ENCODE measurements around the gene CERS4.

DNA sequence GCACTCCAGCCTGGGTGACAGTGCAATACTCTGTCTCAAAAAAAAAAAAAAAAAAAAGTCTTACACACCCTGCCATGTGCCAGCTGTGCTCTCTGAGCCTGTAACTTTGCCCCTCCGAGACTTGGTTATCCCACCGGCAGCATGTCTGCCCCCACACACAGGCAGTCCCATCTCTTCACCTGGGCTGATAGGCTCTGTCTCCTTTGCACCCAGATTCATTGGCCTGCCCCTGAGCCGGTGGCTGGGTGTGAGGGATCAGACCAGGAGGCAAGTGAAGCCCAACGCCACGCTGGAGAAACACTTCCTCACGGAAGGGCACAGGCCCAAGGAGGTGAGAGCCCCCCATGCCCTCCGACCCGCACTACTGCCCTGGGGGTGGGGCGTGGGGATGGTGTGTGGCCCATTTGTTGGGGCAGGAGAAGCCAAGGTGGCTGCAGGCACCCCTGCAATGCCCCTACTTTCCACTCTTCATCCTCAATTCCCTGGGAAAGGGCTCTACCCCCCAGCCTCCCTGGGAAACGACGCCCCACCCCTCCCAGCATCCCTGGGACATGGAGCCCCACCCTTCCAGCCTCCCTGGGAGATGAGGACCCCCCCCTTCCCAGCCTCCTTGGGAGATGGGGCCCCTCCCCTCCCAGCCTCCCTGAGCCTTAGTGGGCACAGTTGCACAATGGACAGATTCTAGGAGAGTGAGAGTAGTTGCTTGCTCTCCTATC, 45.3 kb downstream of the CERS4 start:
- no peak for TF ChIP-seq TAF1 (IDR thresholded peaks at IDR 0.05; ENCODE audit: low read depth)
- no peak for TF ChIP-seq EP300 (IDR thresholded peaks at IDR 0.05; ENCODE audit: borderline replicate concordance)
- TF ChIP-seq, protein P1, sequence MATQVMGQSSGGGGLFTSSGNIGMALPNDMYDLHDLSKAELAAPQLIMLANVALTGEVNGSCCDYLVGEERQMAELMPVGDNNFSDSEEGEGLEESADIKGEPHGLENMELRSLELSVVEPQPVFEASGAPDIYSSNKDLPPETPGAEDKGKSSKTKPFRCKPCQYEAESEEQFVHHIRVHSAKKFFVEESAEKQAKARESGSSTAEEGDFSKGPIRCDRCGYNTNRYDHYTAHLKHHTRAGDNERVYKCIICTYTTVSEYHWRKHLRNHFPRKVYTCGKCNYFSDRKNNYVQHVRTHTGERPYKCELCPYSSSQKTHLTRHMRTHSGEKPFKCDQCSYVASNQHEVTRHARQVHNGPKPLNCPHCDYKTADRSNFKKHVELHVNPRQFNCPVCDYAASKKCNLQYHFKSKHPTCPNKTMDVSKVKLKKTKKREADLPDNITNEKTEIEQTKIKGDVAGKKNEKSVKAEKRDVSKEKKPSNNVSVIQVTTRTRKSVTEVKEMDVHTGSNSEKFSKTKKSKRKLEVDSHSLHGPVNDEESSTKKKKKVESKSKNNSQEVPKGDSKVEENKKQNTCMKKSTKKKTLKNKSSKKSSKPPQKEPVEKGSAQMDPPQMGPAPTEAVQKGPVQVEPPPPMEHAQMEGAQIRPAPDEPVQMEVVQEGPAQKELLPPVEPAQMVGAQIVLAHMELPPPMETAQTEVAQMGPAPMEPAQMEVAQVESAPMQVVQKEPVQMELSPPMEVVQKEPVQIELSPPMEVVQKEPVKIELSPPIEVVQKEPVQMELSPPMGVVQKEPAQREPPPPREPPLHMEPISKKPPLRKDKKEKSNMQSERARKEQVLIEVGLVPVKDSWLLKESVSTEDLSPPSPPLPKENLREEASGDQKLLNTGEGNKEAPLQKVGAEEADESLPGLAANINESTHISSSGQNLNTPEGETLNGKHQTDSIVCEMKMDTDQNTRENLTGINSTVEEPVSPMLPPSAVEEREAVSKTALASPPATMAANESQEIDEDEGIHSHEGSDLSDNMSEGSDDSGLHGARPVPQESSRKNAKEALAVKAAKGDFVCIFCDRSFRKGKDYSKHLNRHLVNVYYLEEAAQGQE (IDR thresholded peaks at IDR 0.05; ENCODE audit: low read depth) = no peak
- no peak for TF ChIP-seq EGR1 (IDR thresholded peaks at IDR 0.05)
- TF ChIP-seq, protein P2, sequence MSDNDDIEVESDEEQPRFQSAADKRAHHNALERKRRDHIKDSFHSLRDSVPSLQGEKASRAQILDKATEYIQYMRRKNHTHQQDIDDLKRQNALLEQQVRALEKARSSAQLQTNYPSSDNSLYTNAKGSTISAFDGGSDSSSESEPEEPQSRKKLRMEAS (IDR thresholded peaks at IDR 0.05) = no peak
- no peak for TF ChIP-seq CREB1 (IDR thresholded peaks at IDR 0.05; ENCODE audit: low read depth)
- TF ChIP-seq RAD21 (IDR thresholded peaks at IDR 0.05; ENCODE audit: low read depth) = no peak
- TF ChIP-seq NFIC (IDR thresholded peaks at IDR 0.05) = no peak
- no peak for TF ChIP-seq TEAD4 (IDR thresholded peaks at IDR 0.05)
- no peak for TF ChIP-seq CEBPB (IDR thresholded peaks at IDR 0.05)
- TF ChIP-seq, protein P3, sequence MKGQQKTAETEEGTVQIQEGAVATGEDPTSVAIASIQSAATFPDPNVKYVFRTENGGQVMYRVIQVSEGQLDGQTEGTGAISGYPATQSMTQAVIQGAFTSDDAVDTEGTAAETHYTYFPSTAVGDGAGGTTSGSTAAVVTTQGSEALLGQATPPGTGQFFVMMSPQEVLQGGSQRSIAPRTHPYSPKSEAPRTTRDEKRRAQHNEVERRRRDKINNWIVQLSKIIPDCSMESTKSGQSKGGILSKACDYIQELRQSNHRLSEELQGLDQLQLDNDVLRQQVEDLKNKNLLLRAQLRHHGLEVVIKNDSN (IDR thresholded peaks at IDR 0.05) = no peak
- TF ChIP-seq ZBTB7A (IDR thresholded peaks at IDR 0.05; ENCODE audit: low read depth) = no peak
- TF ChIP-seq FOXM1 (IDR thresholded peaks at IDR 0.05; ENCODE audit: borderline replicate concordance, low read depth) = no peak
- no peak for TF ChIP-seq YY1 (IDR thresholded peaks at IDR 0.05; ENCODE audit: low read depth)

Data from Ishikawa (cell line).